Esophagus muscularis mucosa (tissue), 4 donors: ENCODE measurements around the gene ADISSP. TPM values are rescaled to one million over a fixed set of nuclear protein-coding genes. Genes with fewer than 3 reads are reported as not detected.
A peak's percentile ranks its signal among the peaks of the same experiment; 100 is the strongest.

Source experiments
- DNase-seq: peaks from one replicate; pipeline ENCODE4 v3.0.0-alpha.2; 2017; ENCODE audit errors: extremely low spot score
- H3K27ac ChIP-seq, 4 donors: fragments of 200-600 bp; sonication (generic); replicated peaks in 1 of 4; 1 replicate in 3 of 4; 2 replicates in 1 of 4; pipeline ENCODE4 v1.5.1; 2016 to 2019; ENCODE audit warnings: mild to moderate bottlenecking in 1 of 4
- H3K27me3 ChIP-seq, 4 donors: fragments of 200-600 bp; sonication (generic); one replicate each; pipeline versions ENCODE4 v1.5.1 to v1.6.0; 2016 to 2019
- H3K36me3 ChIP-seq, 4 donors: fragments of 200-600 bp; sonication (generic); one replicate each; pipeline ENCODE4 v1.5.1; 2016 to 2019
- H3K4me1 ChIP-seq, 4 donors: fragments of 200-600 bp; sonication (generic); one replicate each; pipeline ENCODE4 v1.5.1; 2016 to 2019
- H3K4me3 ChIP-seq, 4 donors: fragments of 200-600 bp; sonication (generic); 1 replicate in 2 of 4; 2 replicates in 2 of 4; pipeline ENCODE4 v1.5.1; 2016 to 2019; ENCODE audit warnings: mild to moderate bottlenecking in 4 of 4, moderate library complexity in 1 of 4
- H3K9me3 ChIP-seq, 4 donors: fragments of 200-600 bp; sonication (generic); 1 replicate in 3 of 4; 2 replicates in 1 of 4; pipeline ENCODE4 v1.5.1; 2016 to 2019
- CTCF ChIP-seq, 3 experiments: fragments of 200-600 bp in 2 of 3; fragments of 450-650 bp in 1 of 3; sonication (generic) in 2 of 3; IDR thresholded peaks; one replicate each; pipeline ENCODE4 v1.5.1; 2017 to 2019; ENCODE audit warnings: antibody characterized with exemption in 3 of 3, mild to moderate bottlenecking in 2 of 3, moderate library complexity in 1 of 3
- EP300 ChIP-seq: sonication (generic); formaldehyde crosslinking; IDR thresholded peaks from one replicate; pipeline ENCODE4 v1.6.1; 2017; ENCODE audit warnings: antibody characterized with exemption
- POLR2A ChIP-seq: fragments of 450-650 bp; IDR thresholded peaks from one replicate; pipeline ENCODE4 v1.6.1; 2017; ENCODE audit warnings: antibody characterized with exemption, moderate library complexity, mild to moderate bottlenecking, low read depth
- POLR2AphosphoS5 ChIP-seq, 2 donors: sonication (generic); formaldehyde crosslinking; IDR thresholded peaks; one replicate each; pipeline ENCODE4 v1.6.1; 2017; ENCODE audit warnings: antibody characterized with exemption in 2 of 2
- WGBS: methylation state at CpG from one replicate; pipeline ENCODE4 v1.1.5; 2018; 5-methylcytosine and 5-hydroxymethylcytosine counted together
- intact Hi-C: fragments of 100-400 bp; cut with DNase I; formaldehyde crosslinking; loops from one replicate; pipeline ENCODE4 v1.15.1; 2023
- total RNA-seq, 4 donors: library from RNA; depleted of rRNA; stranded (reverse); fragments of >200 nt; gene quantifications; one replicate each; pipeline versions ENCODE4 v1.1.0 to v1.2.1, GENCODE V29; 2016

ADISSP gene
- total RNA-seq, 4 donors from 2014 or later: 56.5 to 96.1 (median 73.6) TPM

GRCh38 chr20:3768342-3769130, 983 bp upstream of the ADISSP start:
- H3K27ac ChIP-seq: peak overlapping the region; percentile 91 to 97 (median 93)
- 3% methylated on average over 13 of the region's 51 CpGs for WGBS
- H3K36me3 ChIP-seq: no peaks in the 10 kb centered on the region
- DNase-seq: no peak
- peaks cover 28 to 59% (median 56%) of the 10 kb centered on the region in 4 donors for H3K4me1 ChIP-seq
- H3K9me3 ChIP-seq: no peaks in the 10 kb centered on the region
- no peaks in the 10 kb centered on the region for H3K27me3 ChIP-seq
- intact Hi-C loops: no loop called here
- TF ChIP-seq CTCF (IDR thresholded peaks at IDR 0.05) (peak; percentile 48 to 59 (median 56)), POLR2A (no peak), POLR2AphosphoS5 (IDR thresholded peaks at IDR 0.05) (peak; percentile 60 to 70), EP300 (no peak)
- H3K4me3 ChIP-seq: peak overlapping the region; percentile 68 to 83 (median 70)

GRCh38 chr20:3767110-3767426, 485 bp downstream of the ADISSP start:
- 0% methylated on average over 3 of the region's 21 CpGs for WGBS
- TF ChIP-seq CTCF (IDR thresholded peaks at IDR 0.05) (no peak), POLR2AphosphoS5 (IDR thresholded peaks at IDR 0.05) (no peak), POLR2A (no peak), EP300 (no peak)
- intact Hi-C loops: no loop called here
- no peaks in the 10 kb centered on the region for H3K36me3 ChIP-seq
- peak overlapping the region; percentile 76 to 97 (median 92) for H3K27ac ChIP-seq
- no peaks in the 10 kb centered on the region for H3K9me3 ChIP-seq
- peak overlapping the region; percentile 68 to 83 (median 70) for H3K4me3 ChIP-seq
- no peaks in the 10 kb centered on the region for H3K27me3 ChIP-seq
- H3K4me1 ChIP-seq: peaks cover 28 to 72% (median 70%) of the 10 kb centered on the region in 4 donors
- DNase-seq: no peak

GRCh38 chr20:3766422-3767109, 987 bp downstream of the ADISSP start:
- WGBS: 11% methylated on average over 8 of the region's 9 CpGs
- TF ChIP-seq POLR2A (no peak), POLR2AphosphoS5 (IDR thresholded peaks at IDR 0.05) (no peak), EP300 (no peak), CTCF (IDR thresholded peaks at IDR 0.05) (no peak)
- DNase-seq: no peak
- intact Hi-C loops: no loop called here
- Histone ChIP-seq H3K27ac (peak overlapping the region; percentile 76 to 97 (median 92)), H3K36me3 (peaks cover 0 to 3% (median 0%) of the 10 kb centered on the region in 4 donors), H3K4me1 (peaks cover 28 to 77% (median 75%) of the 10 kb centered on the region in 4 donors), H3K4me3 (peak overlapping the region; percentile 68 to 83 (median 70)), H3K27me3 (no peaks in the 10 kb centered on the region), H3K9me3 (no peaks in the 10 kb centered on the region)

- intact Hi-C loops: no loop called here
- Histone ChIP-seq H3K36me3 (peaks cover 0 to 4% (median 0%) of the 10 kb centered on the region in 4 donors), H3K4me3 (peak overlapping the region in 3 of 4 donors; percentile 11 to 83 (median 72)), H3K27me3 (no peaks in the 10 kb centered on the region), H3K27ac (peak overlapping the region; percentile 76 to 97 (median 92)), H3K4me1 (peaks cover 28 to 88% (median 86%) of the 10 kb centered on the region in 4 donors), H3K9me3 (no peaks in the 10 kb centered on the region)
- WGBS: 57% methylated on average over 2 of the region's 3 CpGs
- DNase-seq: no peak
- TF ChIP-seq POLR2AphosphoS5 (IDR thresholded peaks at IDR 0.05): no peak
- TF ChIP-seq CTCF (IDR thresholded peaks at IDR 0.05): no peak
- no peak for TF ChIP-seq EP300
- TF ChIP-seq POLR2A: no peak
These were observed 2.2 kb downstream of the ADISSP start for GRCh38 chr20:3765171-3765882.
